Stimulated activated CD4-positive, alpha-beta T cell treated with anti-CD3 and anti-CD28 coated beads, TNF-alpha, amount 100 ng/mL, for 4 hours (primary cell): ENCODE measurements around the gene SASH1.

Source experiments
- DNase-seq, 3 experiments: peaks; one replicate each; pipeline ENCODE4 v3.0.0-alpha.2; 2020; ENCODE audit warnings: low read depth in 3 of 3

The SASH1 gene

GRCh38 chr6:148547110-148547509 is 204.5 kb downstream of the SASH1 start:
- DNase-seq: no peak

GRCh38 chr6:148548065-148548748 is 205.6 kb downstream of the SASH1 start:
- no peak for DNase-seq

GRCh38 chr6:148548749-148549140 is 206.1 kb downstream of the SASH1 start:
- DNase-seq: no peak

GRCh38 chr6:148550569-148550968 is 207.9 kb downstream of the SASH1 start:
- DNase-seq: no peak

GRCh38 chr6:148551226-148551625 is 208.6 kb downstream of the SASH1 start:
- DNase-seq: no peak

- no peak for DNase-seq
These were observed 213.8 kb downstream of the SASH1 start for GRCh38 chr6:148556410-148556809.

GRCh38 chr6:148557796-148558321 is 215.2 kb downstream of the SASH1 start:
- DNase-seq: no peak

- DNase-seq: peak; percentile 32 to 50 (median 39)
These were observed 217.3 kb downstream of the SASH1 start for GRCh38 chr6:148559848-148560433.

- no peak for DNase-seq
These were observed 219.0 kb downstream of the SASH1 start for GRCh38 chr6:148561629-148562028.

GRCh38 chr6:148563066-148563465 is 220.4 kb downstream of the SASH1 start:
- no peak for DNase-seq

GRCh38 chr6:148564494-148565035 is 221.9 kb downstream of the SASH1 start:
- no peak for DNase-seq

GRCh38 chr6:148565321-148565926 is 222.8 kb downstream of the SASH1 start:
- no peak for DNase-seq

GRCh38 chr6:148565930-148566663 is 223.5 kb downstream of the SASH1 start:
- DNase-seq: no peak

- no peak for DNase-seq
These were observed 224.2 kb downstream of the SASH1 start for GRCh38 chr6:148566664-148567350.

GRCh38 chr6:148570456-148570855 is 227.8 kb downstream of the SASH1 start:
- DNase-seq: no peak

- no peak for DNase-seq
These were observed 230.2 kb downstream of the SASH1 start for GRCh38 chr6:148572676-148573335.

GRCh38 chr6:148573922-148574321 is 231.3 kb downstream of the SASH1 start:
- no peak for DNase-seq

GRCh38 chr6:148577687-148578488 is 235.2 kb downstream of the SASH1 start:
- no peak for DNase-seq

GRCh38 chr6:148578489-148578814 is 235.8 kb downstream of the SASH1 start:
- no peak for DNase-seq
